Measurements from ENCODE around the gene SMAD6.

SMAD6 gene

GRCh38 chr15:66829551-66830121 lies 127.6 kb downstream of the SMAD6 start:
- no peak for DNase-seq

- peak; percentile 27 for DNase-seq
Measured at GRCh38 chr15:66830358-66830757, 128.3 kb downstream of the SMAD6 start.

- DNase-seq = no peak
Measured at GRCh38 chr15:66830823-66831222, 128.8 kb downstream of the SMAD6 start.

GRCh38 chr15:66831289-66831688 lies 129.3 kb downstream of the SMAD6 start:
- DNase-seq = no peak

GRCh38 chr15:66831801-66832390 lies 129.9 kb downstream of the SMAD6 start:
- no peak for DNase-seq

All from MV-4-11 (cell line).